ENCODE measurements around the gene IGF1R.

Gene IGF1R

DNA sequence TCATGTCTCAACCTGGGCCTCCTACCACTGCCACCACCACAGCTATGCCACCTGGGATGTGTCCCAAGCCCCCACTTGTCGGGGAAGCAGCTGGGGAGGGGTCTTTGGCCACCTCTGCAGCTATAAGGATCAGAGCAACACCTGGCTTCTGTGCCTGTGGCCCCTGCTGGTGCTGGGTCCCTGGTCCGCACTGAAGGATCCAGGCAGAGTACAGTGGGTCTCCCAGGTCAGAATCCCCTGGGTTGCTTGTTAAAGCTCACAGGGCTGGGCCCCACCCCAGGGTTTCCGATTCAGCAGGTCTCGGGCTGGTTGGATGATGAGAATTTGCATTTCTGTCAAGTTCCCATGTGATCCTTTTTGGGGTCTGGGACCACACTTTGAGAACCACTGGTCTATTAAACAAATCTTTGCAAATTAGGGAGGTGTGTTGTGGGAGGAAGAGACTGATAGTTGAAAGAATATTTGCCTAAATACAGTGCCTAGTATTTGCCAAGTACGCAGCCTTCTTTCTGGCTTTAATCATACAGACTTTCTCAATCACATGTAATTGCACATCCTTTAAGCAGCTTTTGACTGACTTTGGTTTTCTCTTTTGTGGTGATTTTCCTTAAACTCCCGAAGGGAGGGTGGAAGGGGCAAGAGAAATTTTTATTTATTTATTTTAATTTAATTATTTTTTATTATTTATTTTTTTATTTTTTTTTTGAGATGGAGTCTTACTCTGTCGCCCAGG lies 127.3 kb downstream of the IGF1R start:
- no peak for DNase-seq (ENCODE audit: low spot score)

DNA sequence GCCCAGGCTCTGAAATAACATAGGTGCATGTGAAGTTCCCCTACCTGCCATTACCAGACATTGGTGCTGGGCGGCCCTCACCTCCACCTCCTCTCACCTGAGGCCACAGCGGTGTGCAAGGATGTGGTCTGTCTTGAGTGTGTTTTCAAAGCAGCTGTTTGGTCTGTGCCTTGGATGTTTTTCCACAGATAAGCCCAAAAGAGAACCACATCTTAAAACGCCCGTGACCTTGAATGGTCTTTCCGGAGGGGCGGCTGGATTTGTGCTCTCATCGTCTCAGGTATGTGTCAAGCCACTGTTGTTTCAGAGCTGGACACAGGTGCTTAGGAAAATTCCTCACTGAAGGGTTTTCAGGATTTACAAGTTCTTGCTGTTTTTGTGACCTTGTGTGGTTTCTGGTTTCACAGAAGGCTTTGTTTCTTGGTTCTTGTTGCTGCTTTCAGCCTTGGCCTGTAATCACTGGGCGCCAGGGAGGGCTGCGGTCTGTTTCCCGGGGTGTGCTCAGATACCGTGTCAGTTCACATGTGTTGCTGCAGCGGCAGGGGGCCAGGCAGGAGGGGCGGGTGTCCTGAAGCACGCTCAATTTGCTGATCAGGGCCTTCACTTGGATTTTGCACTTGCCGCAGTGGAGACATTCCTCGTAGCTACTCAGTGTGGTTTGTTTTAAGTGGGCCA lies 128.4 kb downstream of the IGF1R start:
- DNase-seq (ENCODE audit: low spot score): no peak

DNA sequence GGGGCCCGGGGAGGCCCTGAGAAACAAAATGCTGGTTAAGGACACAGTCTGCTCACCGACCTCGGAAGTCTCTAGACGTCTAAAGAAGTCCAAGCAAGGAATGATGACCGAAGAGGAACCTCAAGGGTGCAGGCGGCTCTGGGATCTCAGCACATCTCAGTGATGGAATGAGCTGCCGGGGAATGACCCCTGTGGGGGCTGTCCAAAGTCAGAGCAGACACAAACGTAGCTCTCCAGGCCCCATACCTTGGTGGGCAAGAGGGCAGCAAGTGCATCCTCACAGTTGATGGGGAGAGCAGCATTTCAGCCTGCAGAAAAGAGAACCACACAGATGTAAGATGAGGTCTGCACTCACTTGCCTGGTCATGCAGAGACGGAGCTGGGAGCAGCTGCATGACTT lies 129.1 kb downstream of the IGF1R start:
- DNase-seq (ENCODE audit: low spot score): no peak

DNA sequence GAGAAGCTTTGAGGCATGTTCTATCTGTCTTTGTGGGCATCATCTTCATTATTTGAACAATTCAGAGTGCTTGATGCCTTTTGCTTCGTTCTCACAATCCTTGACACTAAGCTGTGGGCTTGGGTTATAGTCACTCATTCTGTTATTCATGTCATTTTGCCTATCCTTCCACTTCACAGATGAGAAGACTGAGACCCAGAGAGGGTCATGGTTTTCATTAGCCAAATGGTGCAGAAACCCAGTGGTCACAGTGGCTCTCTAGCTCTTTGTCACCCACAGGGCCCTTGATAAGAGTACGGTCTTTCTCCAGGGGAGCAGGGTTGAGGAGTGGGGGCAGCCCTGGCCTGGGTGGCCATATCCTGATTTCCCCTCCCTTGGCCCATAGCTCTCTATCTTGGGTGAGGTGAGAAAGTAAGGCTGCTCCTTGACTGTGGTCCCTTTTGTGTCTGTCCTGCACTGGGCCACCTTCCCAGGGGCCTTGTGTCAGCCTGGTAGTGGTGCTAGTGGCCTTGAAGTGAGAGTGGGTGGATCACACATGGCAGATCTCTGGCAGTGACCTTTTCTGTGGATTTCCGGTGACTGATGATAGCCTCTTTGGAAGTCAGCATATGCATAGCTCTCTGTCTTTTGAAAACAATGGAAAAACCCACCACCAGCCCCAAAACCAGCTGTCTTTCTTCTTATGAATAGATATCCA lies 130.1 kb downstream of the IGF1R start:
- no peak for DNase-seq (ENCODE audit: low spot score)

DNA sequence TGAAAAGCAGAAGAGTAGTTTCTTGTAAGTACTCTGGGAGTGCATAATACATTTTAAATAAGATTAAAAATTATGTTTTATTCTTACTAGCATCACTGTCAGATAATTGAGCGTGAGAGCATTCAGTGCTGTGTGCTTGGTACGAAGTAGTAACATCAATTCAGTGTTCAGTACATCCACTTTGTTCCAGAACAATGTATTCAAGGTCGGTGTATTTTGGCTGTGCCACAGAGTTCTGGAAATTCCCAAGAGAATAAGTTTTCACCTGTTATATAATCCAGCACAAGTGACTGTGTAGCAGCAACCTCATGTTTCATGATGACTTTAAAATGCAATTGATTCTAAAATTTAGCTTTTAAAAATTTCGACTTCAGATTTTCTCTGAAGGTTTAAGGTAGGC lies 130.6 kb downstream of the IGF1R start:
- DNase-seq (ENCODE audit: low spot score): no peak

DNA sequence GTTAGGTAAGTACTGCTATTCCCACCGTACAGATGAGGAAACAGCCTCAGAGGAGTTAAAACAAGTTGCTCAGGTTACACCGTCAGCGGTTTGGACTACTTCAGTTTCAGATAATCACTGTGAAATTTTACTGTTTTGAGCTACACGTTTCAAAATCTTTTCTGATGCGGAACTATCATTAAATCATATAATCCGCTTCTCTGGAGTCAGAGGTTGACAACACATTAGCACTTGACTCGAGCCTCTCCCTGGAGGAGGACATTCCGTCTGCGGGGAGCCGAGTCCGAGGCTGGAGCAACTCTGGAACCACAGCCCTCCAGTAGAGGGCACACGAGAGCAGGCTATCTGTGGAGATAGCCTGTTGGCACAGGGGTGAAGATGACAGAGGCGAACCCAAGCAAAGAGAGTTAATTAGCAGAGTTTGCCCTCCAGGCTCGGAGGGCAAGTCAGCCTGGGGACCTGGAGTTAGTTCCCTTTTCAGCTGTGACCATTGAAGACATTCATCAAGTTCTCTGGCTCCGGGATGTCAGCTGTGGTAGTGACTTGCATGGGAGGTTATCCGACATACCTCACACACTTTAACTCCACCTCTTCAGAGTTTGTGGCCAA lies 131.2 kb downstream of the IGF1R start:
- peak; percentile 85 for DNase-seq (ENCODE audit: low spot score)

DNA sequence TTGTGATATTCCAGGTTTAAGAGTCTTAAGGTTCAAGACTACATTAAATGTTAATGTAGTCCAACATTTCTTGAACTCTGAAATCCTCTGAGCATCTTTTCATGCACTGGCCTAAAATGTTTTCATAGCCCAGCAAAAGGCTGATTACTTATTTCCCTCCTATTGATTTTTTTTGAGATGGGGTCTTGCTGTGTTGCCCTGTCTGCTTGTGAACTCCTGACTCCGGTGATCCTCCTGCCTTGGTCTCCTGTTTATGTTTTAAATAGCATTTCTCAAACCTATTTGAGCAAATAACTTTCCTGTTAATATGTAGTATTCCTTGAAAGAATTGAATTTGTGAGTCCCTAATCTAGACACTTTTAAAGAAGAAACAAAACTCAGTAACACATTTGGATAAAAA lies 133.5 kb downstream of the IGF1R start:
- no peak for DNase-seq (ENCODE audit: low spot score)

DNA sequence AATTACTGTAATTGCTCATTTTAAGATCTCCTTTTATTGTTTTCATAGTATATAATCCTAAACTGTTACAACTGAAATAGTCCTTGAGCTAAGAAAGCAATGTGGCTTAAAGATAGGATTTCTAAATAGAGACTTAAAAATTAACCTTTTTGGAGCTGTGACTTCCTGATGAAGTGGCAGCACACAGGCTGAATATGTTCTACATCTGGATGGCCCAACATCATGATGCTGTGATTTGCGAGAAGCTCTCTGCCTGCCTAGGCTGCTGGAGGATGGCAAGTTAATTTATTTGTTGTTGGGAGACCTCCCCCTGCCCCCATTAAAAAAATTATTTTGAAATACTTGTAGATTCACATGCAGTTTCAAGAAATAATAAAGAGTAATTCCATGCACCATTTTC lies 134.5 kb downstream of the IGF1R start:
- no peak for DNase-seq (ENCODE audit: low spot score)

DNA sequence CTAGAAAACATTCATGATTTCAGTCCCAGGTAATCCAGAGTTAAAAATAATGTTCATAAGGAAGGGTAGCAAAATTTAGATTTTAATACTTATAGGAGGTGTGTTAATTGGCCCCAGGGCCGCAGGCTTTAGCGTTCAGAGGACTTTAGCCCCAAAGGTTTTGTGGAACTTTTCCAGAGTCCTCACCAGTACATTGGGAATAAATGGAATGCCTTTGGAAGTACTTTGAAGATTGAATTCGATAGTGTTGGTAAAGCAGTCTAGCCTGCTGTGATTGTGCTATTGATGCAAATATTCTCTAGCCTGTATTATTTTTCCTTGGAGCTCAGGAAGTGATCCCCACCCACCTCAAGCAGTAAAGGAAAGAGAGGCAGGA lies 137.1 kb downstream of the IGF1R start:
- DNase-seq (ENCODE audit: low spot score): no peak

DNA sequence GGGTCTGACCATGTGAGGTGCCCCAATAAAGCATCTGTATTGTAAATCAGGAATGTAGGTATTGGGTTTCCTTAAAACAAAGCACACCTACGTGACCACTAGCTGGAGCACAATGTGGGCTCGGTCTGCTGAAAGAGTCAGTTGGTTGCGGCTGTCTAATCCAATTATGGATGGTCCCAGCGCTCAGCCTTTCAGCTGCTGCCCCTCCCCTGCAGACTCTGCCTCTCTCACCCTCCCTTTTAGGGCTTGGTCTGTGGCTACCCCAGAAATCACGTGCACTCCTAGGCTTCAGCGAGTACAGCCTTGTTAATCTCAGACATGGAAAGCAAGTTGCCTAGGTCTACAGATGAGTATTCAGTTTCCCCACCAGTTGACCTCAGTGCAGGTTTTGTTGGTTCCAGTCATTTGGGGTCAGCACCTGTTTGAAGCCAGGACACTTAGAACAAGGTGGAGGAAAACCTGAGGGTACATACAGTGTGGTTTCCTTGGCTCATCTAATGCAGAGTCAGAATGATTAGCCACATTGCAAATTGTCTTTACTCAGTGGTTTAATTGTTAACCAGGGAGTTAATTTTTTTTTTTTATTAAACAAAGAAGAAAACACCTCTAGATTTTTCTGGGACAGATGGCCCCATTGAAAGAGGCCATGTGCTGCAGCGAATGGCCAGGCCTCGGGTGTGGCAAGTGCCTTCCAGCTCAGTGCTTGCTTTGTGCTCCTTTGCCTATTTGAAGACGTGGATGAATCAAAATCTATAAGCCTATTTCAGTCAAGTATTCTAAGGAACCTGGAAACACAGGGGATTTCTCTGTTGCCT lies 137.7 kb downstream of the IGF1R start:
- peak; percentile 87 for DNase-seq (ENCODE audit: low spot score)

DNA sequence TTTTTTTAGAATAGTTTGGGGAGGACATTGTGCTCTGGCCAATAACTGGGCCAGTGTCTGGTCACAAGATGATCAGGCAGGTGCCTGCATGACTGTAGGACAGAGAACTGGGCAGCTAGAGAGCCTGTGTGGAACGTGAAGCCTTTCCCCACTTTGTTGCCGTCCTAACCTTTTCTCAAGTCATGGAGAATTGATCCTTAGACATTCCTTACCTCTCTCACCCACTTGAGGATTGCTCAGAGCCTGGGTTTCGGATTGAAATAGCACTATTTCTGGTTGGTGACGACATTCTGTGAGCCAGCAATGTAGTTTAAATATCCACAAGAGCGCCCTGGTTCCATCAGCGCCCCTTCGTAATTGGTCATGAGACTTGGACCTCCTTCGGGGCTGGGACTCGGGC lies 138.4 kb downstream of the IGF1R start:
- no peak for DNase-seq (ENCODE audit: low spot score)

DNA sequence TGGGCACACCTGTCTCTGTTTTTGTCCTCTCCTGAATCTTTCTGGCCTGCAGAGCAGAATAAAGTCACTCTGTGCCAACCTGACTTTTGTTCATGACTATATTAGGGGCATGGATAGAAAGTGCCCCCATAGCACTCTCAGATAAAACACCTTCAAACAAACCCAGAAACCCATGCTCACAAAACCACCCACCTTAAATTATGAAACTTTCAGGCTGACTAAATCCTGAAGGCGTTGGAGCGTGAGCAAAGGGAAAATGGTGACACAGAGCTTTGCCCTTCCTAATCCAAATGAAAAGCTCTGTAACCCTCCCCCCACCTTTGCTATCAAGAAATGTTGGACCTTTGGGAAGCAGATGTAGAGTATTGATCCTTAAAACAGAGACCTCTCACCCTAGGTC lies 138.9 kb downstream of the IGF1R start:
- no peak for DNase-seq (ENCODE audit: low spot score)

DNA sequence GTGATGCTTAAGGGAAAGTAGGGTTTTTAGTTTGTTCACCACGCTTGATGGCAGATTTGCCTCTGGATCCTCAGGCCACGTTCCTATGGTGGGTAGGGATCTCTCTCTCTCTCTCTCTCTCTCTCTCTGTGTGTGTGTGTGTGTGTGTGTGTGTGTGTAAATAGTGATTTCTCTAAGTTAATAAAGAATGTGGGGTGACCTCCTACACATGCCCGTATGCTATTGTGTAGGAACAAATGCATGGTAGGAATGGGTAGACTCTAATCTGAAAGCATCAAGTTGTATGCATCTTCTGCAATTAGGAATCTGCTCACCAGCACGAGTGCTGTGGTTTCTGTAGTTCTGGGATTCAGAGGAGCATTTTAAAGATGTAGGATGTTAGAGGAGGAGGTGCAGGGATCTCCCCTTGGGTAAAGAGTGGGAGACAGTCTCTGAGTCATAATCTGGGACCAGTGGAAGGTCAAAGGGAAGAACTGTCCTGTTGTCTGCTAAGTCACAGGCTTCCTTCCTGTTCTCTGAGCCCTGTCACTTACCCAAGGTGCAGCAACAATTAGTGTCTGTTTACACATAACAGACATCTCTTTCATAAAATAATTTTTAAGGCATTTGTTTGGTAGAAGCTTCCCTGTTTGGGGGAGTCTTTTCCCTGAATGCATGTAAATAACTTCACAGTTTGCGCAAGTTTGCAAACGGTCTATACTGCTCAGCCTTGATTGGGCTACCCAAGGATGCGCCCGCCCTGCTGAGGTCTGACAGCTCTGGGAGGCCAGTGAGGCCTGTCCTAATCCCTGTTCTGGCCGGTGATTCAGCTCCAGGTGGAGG lies 139.8 kb downstream of the IGF1R start:
- DNase-seq (ENCODE audit: low spot score): no peak

DNA sequence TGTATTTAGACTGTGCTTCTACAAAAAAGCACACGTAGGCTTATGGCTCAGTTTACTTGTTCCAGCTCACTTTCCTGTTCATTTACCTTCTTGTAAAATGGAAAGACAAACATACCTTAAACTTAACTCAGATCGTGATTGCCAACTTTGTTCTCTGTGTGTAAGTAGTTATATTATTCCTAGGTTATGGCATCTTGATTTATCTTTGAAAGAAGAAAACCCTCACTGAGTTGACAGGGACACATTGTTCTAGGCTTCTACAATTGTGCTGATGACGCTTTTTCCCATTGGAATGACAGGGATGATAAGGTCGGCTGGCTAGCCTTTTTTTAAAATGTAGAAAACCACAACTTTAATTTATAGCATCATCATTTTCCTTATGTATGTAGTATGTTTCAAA lies 140.7 kb downstream of the IGF1R start:
- no peak for DNase-seq (ENCODE audit: low spot score)

DNA sequence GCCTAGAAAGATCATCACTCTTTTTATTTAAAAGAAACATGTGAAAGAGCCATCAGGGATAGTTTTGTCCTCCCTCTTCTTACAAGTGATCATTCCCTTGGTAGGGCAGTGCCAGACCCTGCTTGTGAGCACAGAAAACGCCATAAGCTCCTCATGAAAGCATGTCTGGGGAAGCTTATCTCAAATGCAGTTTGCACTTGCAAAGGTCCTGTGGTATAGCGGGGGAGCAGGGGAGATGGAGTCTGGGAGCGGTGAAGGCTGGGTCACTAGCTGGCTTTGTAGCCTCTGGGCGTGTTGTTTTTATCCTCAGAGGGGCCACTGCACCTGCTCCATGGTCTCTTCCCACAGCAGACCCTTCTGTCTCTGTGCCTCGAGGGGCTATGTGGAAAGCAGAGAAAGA lies 141.9 kb downstream of the IGF1R start:
- no peak for DNase-seq (ENCODE audit: low spot score)

DNA sequence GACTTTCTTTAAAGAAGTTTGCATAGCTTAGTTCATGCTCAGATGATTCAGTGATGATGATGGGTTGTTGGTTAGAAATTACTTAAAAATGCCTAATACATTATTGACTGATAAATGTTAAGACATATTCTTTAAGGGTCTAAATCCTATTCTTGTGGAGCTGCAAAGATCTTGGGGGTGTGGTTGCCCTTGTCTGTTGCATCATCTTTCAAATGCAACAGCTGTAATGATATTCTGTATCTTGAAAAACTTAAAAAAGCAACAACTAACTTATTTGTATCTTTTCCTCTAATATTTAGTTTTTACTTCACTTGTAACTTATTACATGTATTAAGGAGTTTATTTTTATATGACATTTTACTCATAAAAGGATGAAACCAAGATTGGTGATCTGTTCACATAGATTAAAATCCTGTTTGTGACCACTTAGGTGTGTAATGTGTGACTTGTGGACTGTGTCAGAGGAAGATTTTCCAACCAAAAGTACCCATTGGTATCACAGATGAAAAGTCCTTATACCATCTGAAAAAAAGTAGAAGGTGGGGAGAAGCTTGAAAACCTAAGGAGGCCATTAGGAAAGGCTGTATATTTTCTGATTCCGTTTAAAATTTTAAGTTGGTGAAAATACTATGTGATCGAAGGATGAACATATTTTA lies 142.8 kb downstream of the IGF1R start:
- DNase-seq (ENCODE audit: low spot score): no peak

DNA sequence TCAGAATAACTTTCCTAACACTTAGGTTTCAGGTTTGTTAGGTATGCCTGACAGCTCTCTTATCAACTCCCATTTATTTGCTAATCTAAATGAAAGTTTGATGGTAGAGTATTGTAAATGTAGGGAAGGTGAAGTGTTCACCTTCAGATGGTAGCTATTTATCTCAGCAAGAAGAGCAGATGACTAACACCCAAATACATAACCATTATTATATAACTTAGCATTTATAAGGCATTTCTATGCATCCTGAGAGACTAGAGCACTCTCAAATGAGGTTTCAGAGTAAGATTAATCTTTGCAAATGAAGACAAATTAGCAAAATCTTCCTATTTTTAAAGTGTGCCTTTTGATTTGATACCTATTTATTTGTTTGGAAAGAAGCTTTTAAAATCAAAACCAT lies 143.8 kb downstream of the IGF1R start:
- DNase-seq (ENCODE audit: low spot score): no peak

DNA sequence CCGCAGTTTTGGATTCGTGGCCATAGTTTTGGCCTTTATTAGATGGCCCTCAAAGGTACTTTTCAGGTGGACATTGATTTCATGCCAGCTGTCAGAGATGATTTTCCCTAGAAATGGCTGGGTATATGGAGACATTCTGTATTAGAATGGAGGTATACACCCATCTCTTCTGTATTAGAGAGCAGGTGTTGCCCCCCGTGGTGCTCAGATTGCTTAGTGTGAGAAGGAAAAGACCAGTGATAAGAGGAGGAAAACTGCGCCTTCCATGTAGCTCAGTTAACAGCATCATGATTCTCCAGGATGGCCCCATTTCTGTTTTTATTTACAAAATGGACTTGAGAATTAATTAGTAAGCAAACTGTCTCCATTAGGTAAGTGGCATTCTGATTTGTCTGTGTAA lies 145.9 kb downstream of the IGF1R start:
- DNase-seq (ENCODE audit: low spot score): no peak

DNA sequence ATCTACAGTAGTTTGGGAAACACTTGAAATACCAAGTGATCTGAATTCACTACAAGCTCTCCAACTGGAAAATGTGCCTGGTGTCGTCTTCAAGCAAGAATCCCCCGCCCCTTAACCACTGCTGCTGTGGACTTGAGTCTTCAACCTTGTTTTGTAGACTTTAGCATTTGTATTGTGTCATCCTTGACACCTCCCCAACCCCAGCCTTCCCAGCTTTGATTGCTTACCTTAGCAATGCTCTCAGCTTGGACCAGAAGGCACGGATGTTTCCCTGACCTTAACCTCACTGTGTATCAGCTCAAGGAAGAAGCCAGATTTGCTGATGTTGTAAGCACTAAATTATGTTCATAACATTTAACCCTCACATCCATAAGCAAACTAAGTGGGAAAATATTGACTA lies 146.4 kb downstream of the IGF1R start:
- DNase-seq (ENCODE audit: low spot score): no peak

DNA sequence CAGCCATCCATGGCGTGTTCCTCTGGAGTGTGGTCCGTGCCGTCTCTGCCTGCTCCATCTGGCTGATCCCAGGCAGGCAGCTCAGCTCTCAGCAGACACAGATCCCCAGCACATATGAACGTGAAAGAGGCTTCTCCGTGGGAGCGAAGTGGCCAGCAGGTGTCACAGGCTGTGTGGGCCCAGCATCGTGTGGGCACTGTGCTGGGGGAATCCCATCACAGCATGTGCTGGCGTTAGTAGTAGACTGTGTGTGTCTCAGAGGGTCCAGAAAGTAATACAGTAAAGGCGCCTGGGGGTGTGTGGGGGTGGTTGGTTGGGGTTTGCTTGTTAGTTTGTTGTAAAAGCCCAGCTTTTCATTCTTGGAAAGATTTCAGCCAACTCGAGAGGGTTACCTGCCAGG lies 147.6 kb downstream of the IGF1R start:
- DNase-seq (ENCODE audit: low spot score): no peak

Data from ecto neural progenitor cell (in vitro differentiated cells).